HK-2 (cell line): ENCODE results near the gene LRRC72.
"Not testable (repeated sequence)": the region's sequence is repeated elsewhere in the genome, so short reads cannot be mapped to it uniquely, and the experiment has no call there.

ENCODE experiments used
- DNase-seq: peaks from one replicate; pipeline ENCODE4 v3.0.0-alpha.2; 2018; ENCODE audit not compliant: unreplicated experiment

Gene LRRC72

DNA sequence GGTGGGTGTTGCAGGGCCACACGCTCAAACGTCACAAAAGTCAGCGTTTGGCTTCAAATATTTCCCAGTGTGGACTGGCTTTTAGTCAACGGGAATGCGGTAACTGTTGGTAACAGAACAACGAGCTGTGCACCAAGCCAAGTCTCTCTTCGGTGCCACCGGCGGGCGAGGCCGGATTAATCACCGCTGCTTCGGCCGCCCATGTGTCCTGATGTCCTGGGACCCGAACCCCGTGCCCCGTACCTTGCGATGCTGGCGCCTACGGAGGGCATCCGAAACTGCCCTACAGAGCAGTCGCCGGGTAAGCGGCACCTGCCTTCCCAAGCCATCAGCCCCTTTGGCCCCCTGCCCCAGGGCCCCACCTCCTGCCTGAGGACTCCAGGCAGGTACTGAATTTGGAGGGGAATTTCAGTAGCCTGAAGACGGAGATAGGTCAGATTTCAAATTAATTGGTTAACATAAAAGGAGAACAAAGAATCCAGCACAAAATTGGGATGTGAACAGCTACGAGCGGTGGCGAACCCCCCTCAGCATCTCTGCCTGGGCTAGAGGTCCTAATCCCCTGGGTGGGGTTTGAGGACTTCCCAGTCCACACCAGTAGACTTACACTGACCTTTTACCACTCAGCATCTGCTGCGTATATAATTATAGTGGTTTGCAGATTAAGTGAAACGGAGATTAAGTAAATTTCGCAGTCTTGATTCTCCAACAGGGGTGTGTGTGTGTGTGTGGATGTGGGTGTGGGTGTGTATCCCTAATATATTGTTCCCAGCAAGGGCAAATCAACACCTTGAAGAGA lies at the start of gene LRRC72:
TSS of gene LRRC72 (plus strand) at position 84 of the 799 bp plus-strand sequence. CDS start at position 212, 128 bp downstream.
- no peak for DNase-seq

- no peak for DNase-seq
These were observed 47.5 kb upstream of the LRRC72 start for GRCh38 chr7:16479161-16479560.

DNA sequence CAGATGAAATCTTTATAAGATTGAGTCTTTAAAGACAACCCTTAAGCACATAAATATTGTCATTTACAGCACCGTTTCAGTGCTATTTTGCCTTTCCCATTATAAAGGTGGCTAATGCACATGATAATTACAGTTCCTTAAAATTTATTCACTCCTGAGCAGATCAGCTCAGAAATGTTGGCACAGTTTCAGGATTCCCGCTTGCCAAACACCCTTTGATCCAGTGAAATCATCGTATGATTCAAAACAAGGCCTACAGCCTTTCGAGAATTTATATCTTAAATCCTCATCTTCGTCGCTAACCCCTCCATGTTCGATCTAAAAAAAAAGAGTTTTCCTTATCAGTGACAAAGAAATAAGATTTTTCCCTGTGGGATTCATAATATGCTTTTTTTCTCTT lies 47.0 kb upstream of the LRRC72 start:
- DNase-seq = no peak

- DNase-seq = no peak
These were observed 42.0 kb upstream of the LRRC72 start for GRCh38 chr7:16484453-16485158.

- DNase-seq = no peak
These were observed 35.5 kb upstream of the LRRC72 start for GRCh38 chr7:16491148-16491547.

GRCh38 chr7:16492513-16493062 lies 34.0 kb upstream of the LRRC72 start:
- DNase-seq = no peak

DNA sequence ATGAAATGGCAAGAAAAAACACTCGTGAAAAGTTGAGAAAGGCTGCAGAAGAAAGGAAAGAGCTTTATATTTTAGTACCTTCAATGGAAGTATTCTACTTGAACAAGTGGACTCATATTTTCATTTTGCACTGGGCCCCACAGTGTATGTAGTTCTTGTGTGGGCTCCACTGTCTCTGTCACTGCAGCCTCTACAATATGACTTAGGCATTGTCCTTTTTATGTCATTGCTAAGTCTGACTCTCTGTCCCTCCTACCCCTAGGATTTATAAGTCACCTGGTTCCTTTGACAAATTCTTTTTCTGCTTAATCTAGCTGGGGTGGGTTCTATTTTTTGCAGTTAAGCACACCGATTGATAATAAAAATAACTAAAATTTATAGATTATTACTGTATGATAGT lies 33.4 kb upstream of the LRRC72 start:
- no peak for DNase-seq

- DNase-seq = no peak
These were observed 32.1 kb upstream of the LRRC72 start for GRCh38 chr7:16494551-16494950.

GRCh38 chr7:16494955-16495719 lies 31.5 kb upstream of the LRRC72 start:
- no peak for DNase-seq

DNA sequence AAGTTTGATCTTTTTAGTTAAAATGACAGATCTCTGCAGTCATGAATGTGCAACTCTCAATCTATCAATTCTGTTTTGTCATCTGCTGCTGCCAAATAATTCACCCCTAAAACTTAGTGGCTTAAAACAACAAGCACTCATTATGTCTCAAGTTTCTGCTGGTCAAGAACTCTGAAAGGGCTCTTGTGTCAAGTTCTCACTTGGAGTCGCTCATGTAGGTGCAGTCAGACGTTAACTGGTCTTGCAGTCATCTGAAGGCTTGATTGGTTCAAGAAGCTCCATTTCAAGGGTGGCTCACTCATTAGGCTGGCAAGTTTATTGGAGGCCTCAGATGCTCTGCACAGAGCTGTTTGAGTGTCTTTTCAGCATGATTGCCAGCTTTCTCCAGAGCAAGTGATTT lies 28.5 kb upstream of the LRRC72 start:
- no peak for DNase-seq

GRCh38 chr7:16502303-16502702 lies 24.3 kb upstream of the LRRC72 start:
- DNase-seq = no peak

DNA sequence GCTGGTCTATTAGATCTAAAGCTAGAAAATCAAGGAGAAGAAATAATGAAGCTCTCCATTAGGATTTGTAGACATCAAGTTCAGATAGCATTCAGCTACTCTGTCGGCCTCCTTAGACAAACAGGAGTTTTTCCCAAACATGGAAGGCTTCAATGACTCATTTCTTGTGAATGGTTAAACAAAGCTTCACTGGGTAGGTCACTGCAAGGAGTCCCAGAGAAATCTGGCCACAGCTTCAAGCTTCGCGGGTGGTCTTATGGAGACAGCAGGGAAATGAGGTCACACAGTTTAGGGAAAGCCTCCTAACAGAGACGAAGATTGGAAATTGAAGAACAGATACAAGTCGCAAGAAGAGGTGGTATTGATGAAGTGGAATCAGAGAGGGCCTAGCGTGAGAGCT lies 22.6 kb upstream of the LRRC72 start:
- peak; percentile 12 for DNase-seq

GRCh38 chr7:16506422-16506821 lies 20.2 kb upstream of the LRRC72 start:
- not testable (repeated sequence) for DNase-seq

- no peak for DNase-seq
These were observed 16.8 kb upstream of the LRRC72 start for GRCh38 chr7:16509829-16510228.

- no peak for DNase-seq
These were observed 15.3 kb upstream of the LRRC72 start for GRCh38 chr7:16511314-16511713.

DNA sequence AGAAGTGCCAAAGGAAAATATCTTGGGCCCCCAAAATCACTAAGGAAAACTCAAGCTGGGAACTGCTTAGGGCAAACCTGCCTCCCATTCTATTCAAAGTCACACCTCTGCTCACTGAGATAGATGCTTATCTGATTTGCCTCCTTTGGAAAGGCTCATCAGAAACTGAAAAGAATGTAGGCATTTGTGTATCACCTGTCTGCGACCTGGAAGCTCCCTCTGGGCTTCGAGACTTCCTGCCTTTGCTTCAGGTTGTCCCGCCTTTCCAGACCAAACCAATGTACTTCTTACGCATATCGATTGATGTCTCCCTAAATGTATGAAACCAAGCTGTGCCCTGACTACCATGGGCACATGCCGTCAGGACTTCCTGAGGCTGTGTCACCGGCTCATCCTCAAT lies 14.5 kb upstream of the LRRC72 start:
- no peak for DNase-seq

- DNase-seq = no peak
These were observed 12.4 kb upstream of the LRRC72 start for GRCh38 chr7:16514271-16514670.

- DNase-seq = no peak
These were observed 11.9 kb upstream of the LRRC72 start for GRCh38 chr7:16514729-16515128.

GRCh38 chr7:16515785-16516685 lies 10.6 kb upstream of the LRRC72 start:
- no peak for DNase-seq

- not testable (repeated sequence) for DNase-seq
These were observed 6.6 kb upstream of the LRRC72 start for GRCh38 chr7:16519985-16520384.

DNA sequence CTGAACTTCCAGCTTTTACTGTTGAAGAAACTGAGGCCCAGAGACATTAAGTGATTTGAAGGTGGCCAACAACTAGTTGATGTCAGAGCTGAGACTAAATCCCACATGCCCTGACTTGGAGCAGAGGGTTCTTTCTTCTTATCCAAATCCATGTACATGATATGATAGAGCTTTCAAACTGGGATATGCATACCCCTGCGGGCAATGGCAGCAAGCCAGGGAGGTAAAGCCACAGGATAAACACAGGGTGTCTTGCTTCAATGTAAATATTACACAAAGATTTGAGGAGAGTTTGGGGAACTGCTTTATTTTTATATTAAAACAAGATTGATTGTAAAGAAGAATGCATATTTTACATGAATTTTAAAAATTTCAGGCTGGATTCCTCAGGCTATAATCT lies 2.3 kb upstream of the LRRC72 start:
- no peak for DNase-seq
